Stimulated activated CD4-positive, alpha-beta T cell treated with anti-CD3 and anti-CD28 coated beads, Interleukin-1b, Interleukin-23, amount 100 ng/mL, for 1 hour (primary cell): Measurements from ENCODE around the gene GOT1.

ENCODE experiments used
- DNase-seq, 2 donors: peaks; one replicate each; pipeline ENCODE4 v3.0.0-alpha.2; 2020; ENCODE audit warnings: low read depth in 2 of 2

Gene GOT1

GRCh38 chr10:99360934-99361333 is 69.5 kb downstream of the GOT1 start:
- no peak for DNase-seq

- DNase-seq = no peak
These were observed 72.3 kb downstream of the GOT1 start for GRCh38 chr10:99358101-99358500.

GRCh38 chr10:99357691-99358090 is 72.7 kb downstream of the GOT1 start:
- no peak for DNase-seq

- DNase-seq = no peak
These were observed 77.2 kb downstream of the GOT1 start for GRCh38 chr10:99353182-99353581.

- no peak for DNase-seq
These were observed 82.8 kb downstream of the GOT1 start for GRCh38 chr10:99347672-99348071.
